ACC112 (cell line): Measurements from ENCODE around the gene SPC24.
A peak's percentile ranks its signal among the peaks of the same experiment; 100 is the strongest.
"Not testable (repeated sequence)": the region's sequence is repeated elsewhere in the genome, so short reads cannot be mapped to it uniquely, and the experiment has no call there.

Experiments used
- H2AFZ ChIP-seq: fragments of 200-600 bp; sonication (generic); one replicate; pipeline ENCODE4 v1.6.0; 2017; ENCODE audit warnings: antibody characterized with exemption, low read length; ENCODE audit not compliant: unreplicated experiment
- H3K27ac ChIP-seq: fragments of 200-600 bp; sonication (generic); 2 replicates; pipeline ENCODE4 v1.5.1; 2014; ENCODE audit warnings: low read depth, mild to moderate bottlenecking, antibody characterized with exemption, low read length, moderate library complexity
- H3K27me3 ChIP-seq: fragments of 200-600 bp; sonication (generic); 2 replicates; pipeline ENCODE4 v1.6.1; 2014; ENCODE audit warnings: mild to moderate bottlenecking, antibody characterized with exemption, low read length, moderate library complexity, mixed read lengths; ENCODE audit not compliant: insufficient read depth
- H3K36me3 ChIP-seq: fragments of 200-600 bp; sonication (generic); 2 replicates; pipeline ENCODE4 v1.6.1; 2016; ENCODE audit warnings: mild to moderate bottlenecking, antibody characterized with exemption, low read length, moderate library complexity, mixed read lengths; ENCODE audit not compliant: insufficient read depth
- H3K4me1 ChIP-seq: fragments of 200-600 bp; sonication (generic); one replicate; pipeline ENCODE4 v1.6.1; 2016; ENCODE audit warnings: low read length, mixed read lengths; ENCODE audit not compliant: insufficient read depth, unreplicated experiment, control insufficient read depth
- H3K4me3 ChIP-seq: fragments of 200-600 bp; sonication (generic); 2 replicates; pipeline ENCODE4 v1.5.1; 2014; ENCODE audit warnings: mild to moderate bottlenecking, low read depth, low read length
- H3K79me2 ChIP-seq: fragments of 200-600 bp; sonication (generic); one replicate; pipeline ENCODE4 v1.6.0; 2016; ENCODE audit warnings: low read length; ENCODE audit not compliant: control insufficient read depth, unreplicated experiment, insufficient read depth

SPC24 gene

GRCh38 chr19:11140896-11141295 is 14.7 kb downstream of the SPC24 start:
- Histone ChIP-seq H3K27ac (no peak overlapping the region), H3K79me2 (no peaks in the 10 kb centered on the region), H2AFZ (no peak overlapping the region), H3K4me1 (peaks cover 34% of the 10 kb centered on the region), H3K27me3 (no peaks in the 10 kb centered on the region), H3K4me3 (no peak overlapping the region), H3K36me3 (no peaks in the 10 kb centered on the region)

- H3K27me3 ChIP-seq, H2AFZ ChIP-seq, H3K36me3 ChIP-seq, H3K4me3 ChIP-seq, H3K79me2 ChIP-seq: not testable (repeated sequence)
- Histone ChIP-seq H3K27ac (0 out of 2 replicates have a peak overlapping the region, but pooled peaks have one; percentile 79), H3K4me1 (peaks cover 34% of the 10 kb centered on the region)
Measured at GRCh38 chr19:11140023-11140538, 15.5 kb downstream of the SPC24 start.

- Histone ChIP-seq H3K27ac (peak overlapping the region; percentile 79), H3K4me1 (peaks cover 32% of the 10 kb centered on the region), H3K4me3 (peak overlapping the region; percentile 39; the same call in 1 of the 2 replicates), H3K36me3 (no peaks in the 10 kb centered on the region), H3K79me2 (no peaks in the 10 kb centered on the region), H2AFZ (no peak overlapping the region), H3K27me3 (no peaks in the 10 kb centered on the region)
Measured at GRCh38 chr19:11138601-11139300, 16.8 kb downstream of the SPC24 start.

- Histone ChIP-seq H3K36me3 (no peaks in the 10 kb centered on the region), H2AFZ (no peak overlapping the region), H3K27me3 (no peaks in the 10 kb centered on the region), H3K79me2 (no peaks in the 10 kb centered on the region), H3K4me1 (peaks cover 22% of the 10 kb centered on the region), H3K27ac (peak overlapping the region; percentile 79), H3K4me3 (peak overlapping the region; percentile 46)
Measured at GRCh38 chr19:11137542-11138384, 17.8 kb downstream of the SPC24 start.

DNA sequence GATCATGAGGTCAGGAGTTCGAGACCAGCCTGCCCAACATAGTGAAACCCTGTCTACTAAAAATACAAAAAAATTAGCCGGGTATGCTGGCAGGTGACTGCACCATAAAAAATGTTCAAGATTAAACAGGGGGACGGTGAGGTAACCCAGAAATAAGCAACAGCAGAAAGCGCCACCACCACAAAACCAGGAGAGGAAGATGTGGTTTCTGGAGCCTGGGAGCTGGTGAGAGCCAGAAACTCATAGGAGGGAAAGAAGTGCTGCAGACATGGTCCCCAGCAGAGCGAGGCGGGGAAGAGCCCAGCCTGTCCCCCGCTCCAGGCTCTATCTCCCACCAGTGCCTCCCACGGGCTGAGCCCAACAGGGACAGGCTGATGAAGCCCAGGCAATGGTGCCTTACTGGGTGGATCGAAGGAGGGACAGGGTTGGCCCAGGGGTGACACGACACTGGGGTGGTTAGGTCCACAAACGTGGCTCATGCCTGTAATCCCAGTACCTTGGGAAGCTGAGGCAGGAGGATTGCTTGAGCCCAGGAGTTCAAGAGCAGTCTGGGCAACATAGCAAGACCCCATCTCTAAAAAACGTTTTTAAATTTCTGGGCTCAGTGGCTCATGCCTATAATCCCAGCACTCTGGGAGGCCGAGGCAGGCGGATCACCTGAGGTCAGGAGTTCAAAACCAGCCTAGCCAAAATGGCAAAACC is 19.0 kb downstream of the SPC24 start:
- Histone ChIP-seq H3K79me2 (no peaks in the 10 kb centered on the region), H3K4me3 (no peak overlapping the region), H3K27ac (no peak overlapping the region), H3K4me1 (peaks cover 12% of the 10 kb centered on the region), H3K27me3 (no peaks in the 10 kb centered on the region), H2AFZ (no peak overlapping the region), H3K36me3 (peaks cover 7% of the 10 kb centered on the region; the same call in 1 of the 2 replicates)

DNA sequence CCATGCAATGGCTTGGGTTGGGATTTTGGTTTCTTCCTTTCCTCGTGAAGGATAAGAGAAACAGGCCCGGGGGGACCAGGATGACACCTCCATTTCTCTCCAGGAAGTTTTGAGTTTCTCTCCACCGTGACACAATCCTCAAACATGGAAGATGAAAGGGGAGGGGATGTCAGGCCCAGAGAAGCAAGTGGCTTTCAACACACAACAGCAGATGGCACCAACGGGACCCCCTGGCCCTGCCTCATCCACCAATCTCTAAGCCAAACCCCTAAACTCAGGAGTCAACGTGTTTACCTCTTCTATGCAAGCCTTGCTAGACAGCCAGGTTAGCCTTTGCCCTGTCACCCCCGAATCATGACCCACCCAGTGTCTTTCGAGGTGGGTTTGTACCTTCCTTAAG is 24.1 kb downstream of the SPC24 start:
- no peak overlapping the region for H2AFZ ChIP-seq
- H3K4me1 ChIP-seq: no peaks in the 10 kb centered on the region
- H3K79me2 ChIP-seq: no peaks in the 10 kb centered on the region
- no peak overlapping the region for H3K4me3 ChIP-seq
- peaks cover 11% of the 10 kb centered on the region; the same call in 1 of the 2 replicates for H3K36me3 ChIP-seq
- no peaks in the 10 kb centered on the region for H3K27me3 ChIP-seq
- no peak overlapping the region for H3K27ac ChIP-seq

DNA sequence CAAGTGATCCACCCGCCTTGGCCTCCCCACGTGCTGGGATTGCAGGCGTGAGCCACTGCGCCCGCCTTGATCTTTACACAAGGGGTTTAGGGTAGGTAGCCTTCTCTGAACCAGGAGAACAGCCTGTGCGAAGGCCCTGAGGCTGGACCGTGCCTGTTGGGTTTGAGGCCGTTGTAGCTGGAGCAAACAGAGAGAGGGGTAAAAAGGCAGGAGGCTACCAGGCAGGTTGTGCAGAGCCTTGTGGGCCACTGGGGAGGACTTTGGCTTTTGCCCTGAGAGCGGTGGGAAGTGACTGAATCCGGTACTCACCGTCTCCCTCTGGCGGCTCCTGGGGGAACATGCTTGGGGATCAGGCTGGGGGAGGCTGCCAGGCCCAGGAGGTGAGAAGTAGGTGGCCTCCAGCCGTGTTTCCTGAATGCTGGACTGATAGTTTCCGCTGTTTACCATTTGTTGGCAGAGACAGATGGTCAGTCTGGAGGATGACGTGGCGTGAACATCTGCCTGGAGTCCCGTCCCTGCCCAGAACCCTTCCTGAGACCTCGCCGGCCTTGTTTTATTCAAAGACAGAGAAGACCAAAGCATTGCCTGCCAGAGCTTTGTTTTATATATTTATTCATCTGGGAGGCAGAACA is 24.6 kb downstream of the SPC24 start:
- Histone ChIP-seq H3K79me2 (no peaks in the 10 kb centered on the region), H3K4me3 (no peak overlapping the region), H3K27me3 (no peaks in the 10 kb centered on the region), H3K36me3 (peaks cover 11% of the 10 kb centered on the region; the same call in 1 of the 2 replicates), H3K27ac (no peak overlapping the region), H2AFZ (no peak overlapping the region), H3K4me1 (no peaks in the 10 kb centered on the region)

DNA sequence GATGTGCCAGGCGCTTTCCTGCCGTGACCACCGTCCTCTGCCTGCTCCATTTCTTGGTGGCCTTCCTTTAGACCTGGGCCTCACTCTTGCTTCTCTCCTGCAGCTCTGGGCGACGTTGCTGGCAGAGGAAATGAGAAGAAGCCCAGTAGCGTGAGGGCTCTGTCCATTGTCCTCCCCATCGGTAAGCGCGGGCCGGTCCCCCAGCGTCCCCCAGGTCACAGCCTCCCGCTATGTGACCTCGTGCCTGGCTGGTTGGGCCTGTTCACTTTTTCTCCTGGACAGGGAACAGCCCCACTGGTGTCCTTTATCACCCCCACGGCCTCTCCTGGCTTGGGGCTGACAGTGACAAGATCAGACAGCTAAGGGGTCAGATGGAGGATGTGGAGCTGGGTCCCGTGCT is 27.7 kb downstream of the SPC24 start:
- peaks cover 14% of the 10 kb centered on the region for H3K36me3 ChIP-seq
- no peak overlapping the region for H3K27ac ChIP-seq
- H2AFZ ChIP-seq: no peak overlapping the region
- no peaks in the 10 kb centered on the region for H3K4me1 ChIP-seq
- H3K4me3 ChIP-seq: no peak overlapping the region
- H3K79me2 ChIP-seq: no peaks in the 10 kb centered on the region
- H3K27me3 ChIP-seq: no peaks in the 10 kb centered on the region

GRCh38 chr19:11125994-11126685 is 29.4 kb downstream of the SPC24 start:
- H3K36me3 ChIP-seq: peaks cover 3% of the 10 kb centered on the region

DNA sequence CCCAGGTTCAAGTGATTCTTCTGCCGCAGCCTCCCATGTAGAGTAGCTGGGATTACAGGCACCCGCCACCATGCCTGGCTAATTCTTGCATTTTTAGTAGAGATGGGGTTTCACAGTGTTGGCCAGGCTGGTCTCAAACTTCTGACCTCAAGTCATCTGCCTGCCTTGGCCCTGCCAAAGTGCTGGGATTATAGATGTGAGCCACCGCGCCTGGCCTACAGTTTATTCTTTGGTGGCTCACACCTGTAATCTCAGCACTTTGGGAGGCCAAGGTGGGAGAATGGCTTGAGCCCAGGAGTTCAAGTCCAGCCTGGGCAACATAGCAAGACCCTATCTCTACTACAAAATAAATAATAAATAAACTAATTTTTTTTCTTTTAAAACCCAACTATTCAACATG is 31.4 kb downstream of the SPC24 start:
- H2AFZ ChIP-seq, H3K4me1 ChIP-seq, H3K27me3 ChIP-seq, H3K27ac ChIP-seq, H3K4me3 ChIP-seq, H3K79me2 ChIP-seq: not testable (repeated sequence)
- peaks cover 12% of the 10 kb centered on the region for H3K36me3 ChIP-seq

More at GRCh38 chr19:11125994-11126685, 29.4 kb downstream of the SPC24 start:
- H3K4me1 ChIP-seq: no peaks in the 10 kb centered on the region
- no peaks in the 10 kb centered on the region for H3K79me2 ChIP-seq
- H3K27me3 ChIP-seq: no peaks in the 10 kb centered on the region
- no peak overlapping the region for H3K4me3 ChIP-seq
- no peak overlapping the region for H2AFZ ChIP-seq
- no peak overlapping the region for H3K27ac ChIP-seq
